Measurements from ENCODE around the gene RPP30. TPM values are rescaled to one million over a fixed set of nuclear protein-coding genes. Genes with fewer than 3 reads are reported as not detected.

The RPP30 gene
- total RNA-seq, 1 experiment from 2014 or later = 56.8 TPM

DNA sequence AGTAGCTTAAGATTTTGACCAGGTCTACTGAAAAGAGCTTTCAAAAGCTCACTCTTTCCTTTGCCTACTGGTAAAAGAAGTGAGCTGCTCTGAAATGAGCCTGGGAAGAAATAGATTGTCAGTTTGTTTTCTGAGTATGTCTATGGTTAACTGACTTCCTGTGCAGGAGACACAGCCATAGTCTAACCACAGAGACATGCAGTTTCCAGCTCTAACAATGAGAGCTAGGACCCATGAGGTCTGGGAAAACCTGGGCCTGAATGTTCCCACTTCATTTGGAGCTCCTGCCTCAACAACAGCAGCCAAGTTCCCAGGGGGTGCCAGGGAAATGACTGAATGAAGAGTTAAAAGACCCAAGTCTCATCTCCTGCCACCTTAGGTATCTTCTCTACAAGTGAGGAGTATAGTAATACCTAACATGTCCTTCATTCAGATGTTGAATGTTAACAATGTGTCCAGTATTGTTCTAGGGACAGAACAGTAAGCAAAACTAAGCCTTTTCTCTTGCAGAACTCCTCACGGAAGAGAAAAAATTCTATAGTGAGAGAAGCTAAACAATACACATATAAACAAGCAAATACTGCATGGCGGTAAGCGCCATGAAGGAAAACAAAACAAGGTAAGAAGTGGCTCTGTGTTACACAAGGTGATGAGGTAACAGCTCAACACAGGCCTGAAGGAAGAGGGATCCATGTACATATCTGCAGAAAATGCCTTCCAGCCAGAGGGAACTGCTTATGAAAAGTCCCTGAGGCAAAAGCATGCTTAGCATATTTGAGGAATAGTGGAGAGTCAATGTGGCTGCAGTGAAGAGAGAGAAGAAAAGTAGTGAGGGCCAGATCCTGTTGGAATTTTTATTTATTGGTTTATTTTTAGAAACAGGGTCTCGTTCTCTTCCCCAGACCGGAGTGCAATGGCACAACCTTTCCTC is 75.5 kb downstream of the RPP30 start:
- H3K27me3 ChIP-seq (ENCODE audit: insufficient read depth, low read length) = no peaks in the 10 kb centered on the region
- H3K4me1 ChIP-seq (ENCODE audit: control insufficient read depth in 1 of 2, insufficient read depth in 2 of 2, low read length in 2 of 2) = no peaks in the 10 kb centered on the region
- no peak for TF ChIP-seq EGR1 (IDR thresholded peaks at IDR 0.05; ENCODE audit: low read depth)
- TF ChIP-seq, protein P1, sequence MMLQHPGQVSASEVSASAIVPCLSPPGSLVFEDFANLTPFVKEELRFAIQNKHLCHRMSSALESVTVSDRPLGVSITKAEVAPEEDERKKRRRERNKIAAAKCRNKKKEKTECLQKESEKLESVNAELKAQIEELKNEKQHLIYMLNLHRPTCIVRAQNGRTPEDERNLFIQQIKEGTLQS (IDR thresholded peaks at IDR 0.05) = no peak
- TF ChIP-seq YY1 (IDR thresholded peaks at IDR 0.05; ENCODE audit: extremely low read depth, insufficient replicate concordance, low read depth, low read length) = no peak
- no peak for TF ChIP-seq POLR2A (IDR thresholded peaks at IDR 0.05; ENCODE audit: borderline replicate concordance, extremely low read depth, insufficient read depth, insufficient read length)
- TF ChIP-seq EZH2 (IDR thresholded peaks at IDR 0.05) = no peak
- TF ChIP-seq SP1 (IDR thresholded peaks at IDR 0.05; ENCODE audit: low read depth) = no peak
- TF ChIP-seq, protein P2, sequence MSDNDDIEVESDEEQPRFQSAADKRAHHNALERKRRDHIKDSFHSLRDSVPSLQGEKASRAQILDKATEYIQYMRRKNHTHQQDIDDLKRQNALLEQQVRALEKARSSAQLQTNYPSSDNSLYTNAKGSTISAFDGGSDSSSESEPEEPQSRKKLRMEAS (IDR thresholded peaks at IDR 0.05) = no peak
- TF ChIP-seq, protein P3, sequence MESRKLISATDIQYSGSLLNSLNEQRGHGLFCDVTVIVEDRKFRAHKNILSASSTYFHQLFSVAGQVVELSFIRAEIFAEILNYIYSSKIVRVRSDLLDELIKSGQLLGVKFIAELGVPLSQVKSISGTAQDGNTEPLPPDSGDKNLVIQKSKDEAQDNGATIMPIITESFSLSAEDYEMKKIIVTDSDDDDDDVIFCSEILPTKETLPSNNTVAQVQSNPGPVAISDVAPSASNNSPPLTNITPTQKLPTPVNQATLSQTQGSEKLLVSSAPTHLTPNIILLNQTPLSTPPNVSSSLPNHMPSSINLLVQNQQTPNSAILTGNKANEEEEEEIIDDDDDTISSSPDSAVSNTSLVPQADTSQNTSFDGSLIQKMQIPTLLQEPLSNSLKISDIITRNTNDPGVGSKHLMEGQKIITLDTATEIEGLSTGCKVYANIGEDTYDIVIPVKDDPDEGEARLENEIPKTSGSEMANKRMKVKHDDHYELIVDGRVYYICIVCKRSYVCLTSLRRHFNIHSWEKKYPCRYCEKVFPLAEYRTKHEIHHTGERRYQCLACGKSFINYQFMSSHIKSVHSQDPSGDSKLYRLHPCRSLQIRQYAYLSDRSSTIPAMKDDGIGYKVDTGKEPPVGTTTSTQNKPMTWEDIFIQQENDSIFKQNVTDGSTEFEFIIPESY (IDR thresholded peaks at IDR 0.05; ENCODE audit: extremely low read depth, insufficient replicate concordance, low read length) = no peak
- TF ChIP-seq, protein P4, sequence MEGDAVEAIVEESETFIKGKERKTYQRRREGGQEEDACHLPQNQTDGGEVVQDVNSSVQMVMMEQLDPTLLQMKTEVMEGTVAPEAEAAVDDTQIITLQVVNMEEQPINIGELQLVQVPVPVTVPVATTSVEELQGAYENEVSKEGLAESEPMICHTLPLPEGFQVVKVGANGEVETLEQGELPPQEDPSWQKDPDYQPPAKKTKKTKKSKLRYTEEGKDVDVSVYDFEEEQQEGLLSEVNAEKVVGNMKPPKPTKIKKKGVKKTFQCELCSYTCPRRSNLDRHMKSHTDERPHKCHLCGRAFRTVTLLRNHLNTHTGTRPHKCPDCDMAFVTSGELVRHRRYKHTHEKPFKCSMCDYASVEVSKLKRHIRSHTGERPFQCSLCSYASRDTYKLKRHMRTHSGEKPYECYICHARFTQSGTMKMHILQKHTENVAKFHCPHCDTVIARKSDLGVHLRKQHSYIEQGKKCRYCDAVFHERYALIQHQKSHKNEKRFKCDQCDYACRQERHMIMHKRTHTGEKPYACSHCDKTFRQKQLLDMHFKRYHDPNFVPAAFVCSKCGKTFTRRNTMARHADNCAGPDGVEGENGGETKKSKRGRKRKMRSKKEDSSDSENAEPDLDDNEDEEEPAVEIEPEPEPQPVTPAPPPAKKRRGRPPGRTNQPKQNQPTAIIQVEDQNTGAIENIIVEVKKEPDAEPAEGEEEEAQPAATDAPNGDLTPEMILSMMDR (IDR thresholded peaks at IDR 0.05 in 2 of 3, conservative IDR thresholded peaks at IDR 0.05 in 1 of 3; ENCODE audit: borderline replicate concordance in 1 of 3, insufficient read depth in 1 of 3, low read depth in 2 of 3, low read length in 2 of 3) = no peak
- TF ChIP-seq CBX3 (IDR thresholded peaks at IDR 0.05; ENCODE audit: low read depth) = no peak
- TF ChIP-seq ELF1 (IDR thresholded peaks at IDR 0.05; ENCODE audit: borderline replicate concordance, low read depth) = no peak
- TF ChIP-seq EZH2phosphoT487 (IDR thresholded peaks at IDR 0.05; ENCODE audit: borderline replicate concordance) = no peak
- TF ChIP-seq JUND (IDR thresholded peaks at IDR 0.05) = no peak
- no peak for TF ChIP-seq POLR2AphosphoS5 (IDR thresholded peaks at IDR 0.05; ENCODE audit: low read depth, low read length)
- no peak for TF ChIP-seq TCF7L2 (IDR thresholded peaks at IDR 0.05; ENCODE audit: borderline replicate concordance, extremely low read depth, insufficient read depth, insufficient read length)
- no TSS peak for BruUV-seq (replicated peaks)
- H3K27ac ChIP-seq (ENCODE audit: low read depth, low read length) = no peak overlapping the region
- ChIA-PET CTCF (no interaction called here), RAD21 (ENCODE audit: low non-redundant PET in 1 of 2, low total read pairs in 2 of 2, uncharacterized antibody in 2 of 2, unreplicated experiment in 2 of 2) (no interaction called here), POLR2A (no interaction called here)
- no peak overlapping the region for H3K4me3 ChIP-seq (replicated peaks in 1 of 2; ENCODE audit: low read depth in 1 of 2, low read length in 2 of 2)
- H3K79me2 ChIP-seq (ENCODE audit: insufficient read depth, low read length) = no peaks in the 10 kb centered on the region
- ATAC-seq = no peak
- no peak overlapping the region for H2AFZ ChIP-seq (ENCODE audit: low read depth, low read length, poor library complexity, severe bottlenecking)
- no peaks in the 10 kb centered on the region for H3K9me3 ChIP-seq (ENCODE audit: control insufficient read depth in 1 of 2, insufficient read depth in 1 of 2, low read depth in 1 of 2, low read length in 2 of 2)
- H4K20me1 ChIP-seq (ENCODE audit: insufficient read depth) = no peaks in the 10 kb centered on the region
- no peaks in the 10 kb centered on the region for H3K9me2 ChIP-seq (ENCODE audit: insufficient read depth)
- no peaks in the 10 kb centered on the region for H3K36me3 ChIP-seq (ENCODE audit: control insufficient read depth in 1 of 2, insufficient read depth in 2 of 2, low read length in 2 of 2)
- intact Hi-C loops (cut with micrococcal nuclease) = no loop called here
- H3K4me2 ChIP-seq (ENCODE audit: low read length) = no peak overlapping the region
- no peak overlapping the region for H3K9ac ChIP-seq (ENCODE audit: low read length)
- no peak for DNase-seq (ENCODE audit: low read depth, low spot score)

Measured in HCT116 (cell line).